ENCODE results near the gene CALD1.

- no peak for TF ChIP-seq TAF1 (IDR thresholded peaks at IDR 0.05; ENCODE audit: borderline replicate concordance, low read depth, low read length)
- TF ChIP-seq POLR2A (IDR thresholded peaks at IDR 0.05; ENCODE audit: low read depth, low read length) = no peak
Observed at GRCh38 chr7:134742688-134743350, 36.6 kb upstream of the CALD1 start.
